Esophagus muscularis mucosa (tissue), 4 donors: ENCODE results near the gene LARGE1. TPM values are rescaled to one million over a fixed set of nuclear protein-coding genes. Genes with fewer than 3 reads are reported as not detected.

ENCODE experiments used
- DNase-seq: peaks from one replicate; pipeline ENCODE4 v3.0.0-alpha.2; 2017; ENCODE audit errors: extremely low spot score
- H3K27ac ChIP-seq, 4 donors: fragments of 200-600 bp; sonication (generic); replicated peaks in 1 of 4; 1 replicate in 3 of 4; 2 replicates in 1 of 4; pipeline ENCODE4 v1.5.1; 2016 to 2019; ENCODE audit warnings: mild to moderate bottlenecking in 1 of 4
- H3K27me3 ChIP-seq, 4 donors: fragments of 200-600 bp; sonication (generic); one replicate each; pipeline versions ENCODE4 v1.5.1 to v1.6.0; 2016 to 2019
- H3K36me3 ChIP-seq, 4 donors: fragments of 200-600 bp; sonication (generic); one replicate each; pipeline ENCODE4 v1.5.1; 2016 to 2019
- H3K4me1 ChIP-seq, 4 donors: fragments of 200-600 bp; sonication (generic); one replicate each; pipeline ENCODE4 v1.5.1; 2016 to 2019
- H3K4me3 ChIP-seq, 4 donors: fragments of 200-600 bp; sonication (generic); 1 replicate in 2 of 4; 2 replicates in 2 of 4; pipeline ENCODE4 v1.5.1; 2016 to 2019; ENCODE audit warnings: mild to moderate bottlenecking in 4 of 4, moderate library complexity in 1 of 4
- H3K9me3 ChIP-seq, 4 donors: fragments of 200-600 bp; sonication (generic); 1 replicate in 3 of 4; 2 replicates in 1 of 4; pipeline ENCODE4 v1.5.1; 2016 to 2019
- EP300 ChIP-seq: sonication (generic); formaldehyde crosslinking; IDR thresholded peaks from one replicate; pipeline ENCODE4 v1.6.1; 2017; ENCODE audit warnings: antibody characterized with exemption
- POLR2A ChIP-seq: fragments of 450-650 bp; IDR thresholded peaks from one replicate; pipeline ENCODE4 v1.6.1; 2017; ENCODE audit warnings: antibody characterized with exemption, moderate library complexity, mild to moderate bottlenecking, low read depth
- POLR2AphosphoS5 ChIP-seq, 2 donors: sonication (generic); formaldehyde crosslinking; IDR thresholded peaks; one replicate each; pipeline ENCODE4 v1.6.1; 2017; ENCODE audit warnings: antibody characterized with exemption in 2 of 2
- WGBS: methylation state at CpG from one replicate; pipeline ENCODE4 v1.1.5; 2018; 5-methylcytosine and 5-hydroxymethylcytosine counted together
- intact Hi-C: fragments of 100-400 bp; cut with DNase I; formaldehyde crosslinking; loops from one replicate; pipeline ENCODE4 v1.15.1; 2023
- total RNA-seq, 4 donors: library from RNA; depleted of rRNA; stranded (reverse); fragments of >200 nt; gene quantifications; one replicate each; pipeline versions ENCODE4 v1.1.0 to v1.2.1, GENCODE V29; 2016
- TF ChIP-seq, protein P1 (sequence below), 3 experiments: fragments of 200-600 bp in 2 of 3; fragments of 450-650 bp in 1 of 3; sonication (generic) in 2 of 3; IDR thresholded peaks; one replicate each; pipeline ENCODE4 v1.5.1; 2017 to 2019; ENCODE audit warnings: antibody characterized with exemption in 3 of 3, mild to moderate bottlenecking in 2 of 3, moderate library complexity in 1 of 3

The LARGE1 gene
- total RNA-seq, 4 donors from 2014 or later, result 29.9 to 48.4 (median 32.4) TPM

GRCh38 chr22:33739516-33739915 lies 180.8 kb downstream of the LARGE1 start:
- no peak for DNase-seq
- intact Hi-C loops, result no loop called here
- no peaks in the 10 kb centered on the region for H3K36me3 ChIP-seq
- H3K9me3 ChIP-seq, result peaks cover 0 to 4% (median 0%) of the 10 kb centered on the region in 4 donors
- H3K4me1 ChIP-seq, result peaks cover 11 to 16% (median 13%) of the 10 kb centered on the region in 4 donors
- no peak overlapping the region for H3K4me3 ChIP-seq
- H3K27ac ChIP-seq, result no peak overlapping the region
- TF ChIP-seq POLR2AphosphoS5 (IDR thresholded peaks at IDR 0.05) (no peak), EP300 (no peak), POLR2A (no peak)
- TF ChIP-seq, protein P1, sequence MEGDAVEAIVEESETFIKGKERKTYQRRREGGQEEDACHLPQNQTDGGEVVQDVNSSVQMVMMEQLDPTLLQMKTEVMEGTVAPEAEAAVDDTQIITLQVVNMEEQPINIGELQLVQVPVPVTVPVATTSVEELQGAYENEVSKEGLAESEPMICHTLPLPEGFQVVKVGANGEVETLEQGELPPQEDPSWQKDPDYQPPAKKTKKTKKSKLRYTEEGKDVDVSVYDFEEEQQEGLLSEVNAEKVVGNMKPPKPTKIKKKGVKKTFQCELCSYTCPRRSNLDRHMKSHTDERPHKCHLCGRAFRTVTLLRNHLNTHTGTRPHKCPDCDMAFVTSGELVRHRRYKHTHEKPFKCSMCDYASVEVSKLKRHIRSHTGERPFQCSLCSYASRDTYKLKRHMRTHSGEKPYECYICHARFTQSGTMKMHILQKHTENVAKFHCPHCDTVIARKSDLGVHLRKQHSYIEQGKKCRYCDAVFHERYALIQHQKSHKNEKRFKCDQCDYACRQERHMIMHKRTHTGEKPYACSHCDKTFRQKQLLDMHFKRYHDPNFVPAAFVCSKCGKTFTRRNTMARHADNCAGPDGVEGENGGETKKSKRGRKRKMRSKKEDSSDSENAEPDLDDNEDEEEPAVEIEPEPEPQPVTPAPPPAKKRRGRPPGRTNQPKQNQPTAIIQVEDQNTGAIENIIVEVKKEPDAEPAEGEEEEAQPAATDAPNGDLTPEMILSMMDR (IDR thresholded peaks at IDR 0.05), result no peak
- WGBS, result 91% methylated on average over 4 of the region's 4 CpGs
- no peaks in the 10 kb centered on the region for H3K27me3 ChIP-seq

- intact Hi-C loops, result no loop called here
- Histone ChIP-seq H3K27me3 (no peaks in the 10 kb centered on the region), H3K27ac (no peak overlapping the region), H3K4me3 (no peak overlapping the region), H3K9me3 (peaks cover 0 to 4% (median 0%) of the 10 kb centered on the region in 4 donors), H3K36me3 (no peaks in the 10 kb centered on the region), H3K4me1 (peaks cover 11 to 16% (median 13%) of the 10 kb centered on the region in 4 donors)
- no peak for TF ChIP-seq POLR2A
- TF ChIP-seq POLR2AphosphoS5 (IDR thresholded peaks at IDR 0.05), result no peak
- TF ChIP-seq, protein P1 (IDR thresholded peaks at IDR 0.05), result no peak
- no peak for TF ChIP-seq EP300
- DNase-seq, result no peak
- WGBS, result 85% methylated on average over 3 of the region's 3 CpGs
These were observed 182.6 kb downstream of the LARGE1 start for GRCh38 chr22:33737662-33738061.

GRCh38 chr22:33735978-33736377 lies 184.3 kb downstream of the LARGE1 start:
- Histone ChIP-seq H3K27ac (no peak overlapping the region), H3K36me3 (no peaks in the 10 kb centered on the region), H3K9me3 (peaks cover 0 to 4% (median 0%) of the 10 kb centered on the region in 4 donors), H3K4me3 (no peak overlapping the region), H3K27me3 (no peaks in the 10 kb centered on the region), H3K4me1 (peaks cover 3 to 16% (median 4%) of the 10 kb centered on the region in 4 donors)
- WGBS, result 98% methylated on average over 4 of the region's 4 CpGs
- TF ChIP-seq POLR2AphosphoS5 (IDR thresholded peaks at IDR 0.05) (no peak), EP300 (no peak), POLR2A (no peak)
- TF ChIP-seq, protein P1 (IDR thresholded peaks at IDR 0.05), result no peak
- DNase-seq, result no peak
- intact Hi-C loops, result no loop called here

GRCh38 chr22:33728847-33729246 lies 191.4 kb downstream of the LARGE1 start:
- H3K4me1 ChIP-seq, result peaks cover 24 to 35% (median 30%) of the 10 kb centered on the region in 4 donors
- no peak for DNase-seq

More at GRCh38 chr22:33728847-33729246, 191.4 kb downstream of the LARGE1 start:
- intact Hi-C loops, result loop anchor here (10.0 kb wide), 1 partner anchor 196 kb away; the partner anchor contains the start of gene LARGE1
- no peaks in the 10 kb centered on the region for H3K36me3 ChIP-seq
- 93% methylated on average over 2 of the region's 2 CpGs for WGBS
- H3K9me3 ChIP-seq, result no peaks in the 10 kb centered on the region
- H3K4me3 ChIP-seq, result no peak overlapping the region
- TF ChIP-seq EP300 (no peak), POLR2AphosphoS5 (IDR thresholded peaks at IDR 0.05) (no peak), POLR2A (no peak)
- TF ChIP-seq, protein P1 (IDR thresholded peaks at IDR 0.05), result no peak
- no peaks in the 10 kb centered on the region for H3K27me3 ChIP-seq
- no peak overlapping the region for H3K27ac ChIP-seq
